HepG2 (cell line): ENCODE data around the gene ZNF526. TPM values are rescaled to one million over a fixed set of nuclear protein-coding genes. Genes with fewer than 3 reads are reported as not detected.
A peak's percentile ranks its signal among the peaks of the same experiment; 100 is the strongest.

Experiments used
- ATAC-seq: fragments of 200-7000 bp; cut with Tn5 transposase; 3 replicates; pipeline ENCODE4 v1.9.1; 2020; ENCODE audit warnings: mild to moderate bottlenecking, moderate library complexity
- BruUV-seq: library from RNA; stranded (reverse); fragments of 400-500 nt; replicated peaks from 2 replicates; lab custom pipeline; 2021; lab: Mats Ljungman, UMichigan
- CTCF ChIA-PET: fragments of 300-600 bp; formaldehyde crosslinking; extraction: SDS; loops from one replicate; lab custom pipeline; 2021; ENCODE audit warnings: low total read pairs, inconsistent platforms, low intra/inter-chr PET ratio; lab: Yijun Ruan, JAX
- POLR2A ChIA-PET: fragments of 350-600 bp; sonication (Branson Sonifier 250); formaldehyde crosslinking; loops from one replicate; lab custom pipeline; 2020; ENCODE audit warnings: antibody characterized with exemption, inconsistent platforms; lab: Yijun Ruan, JAX
- DNase-seq: peaks from one replicate; pipeline ENCODE4 v3.0.0-alpha.2; 2015; ENCODE audit warnings: low spot score
- FAIRE-seq: peaks from 3 replicates; lab custom pipeline; 2011; peaks lifted over from hg19 to GRCh38; lab: Jason Lieb, UNC
- H2AFZ ChIP-seq: one replicate; pipeline ENCODE4 v1.6.1; 2011; ENCODE audit warnings: low read length, inconsistent platforms
- H3K27ac ChIP-seq: fragments of 300-600 bp; 3 replicates; pipeline ENCODE4 v1.8.0; 2011; ENCODE audit warnings: mixed run types, mild to moderate bottlenecking, mixed read lengths, low read length, inconsistent platforms; ENCODE audit not compliant: insufficient read depth; ENCODE audit errors: extremely low read length
- H3K27me3 ChIP-seq, 2 experiments: fragments of 200-600 bp in 1 of 2; 2 replicates in 1 of 2; 3 replicates in 1 of 2; pipeline versions ENCODE4 v1.6.0 to v1.8.0; 2011; ENCODE audit warnings: low read length in 2 of 2, mild to moderate bottlenecking in 2 of 2, moderate library complexity in 2 of 2, inconsistent platforms in 1 of 2; ENCODE audit not compliant: insufficient read depth in 2 of 2, control insufficient read depth in 1 of 2
- H3K36me3 ChIP-seq, 2 experiments: fragments of 200-600 bp in 1 of 2; replicated peaks in 1 of 2; 2 replicates in 1 of 2; 3 replicates in 1 of 2; pipeline versions ENCODE4 v1.5.1 to v1.8.0; 2011; ENCODE audit warnings: low read length in 2 of 2, inconsistent platforms in 1 of 2; ENCODE audit not compliant: insufficient read depth in 2 of 2, control insufficient read depth in 1 of 2
- H3K4me1 ChIP-seq: 2 replicates; pipeline ENCODE4 v1.5.1; 2012; ENCODE audit warnings: low read length, inconsistent platforms; ENCODE audit not compliant: insufficient read depth
- H3K4me2 ChIP-seq: 2 replicates; pipeline ENCODE4 v1.6.0; 2011; ENCODE audit warnings: low read depth, low read length, inconsistent platforms
- H3K4me3 ChIP-seq, 3 experiments: fragments of 200-600 bp in 1 of 3; sonication (generic), shearing (Covaris generic) in 1 of 3; replicated peaks in 1 of 3; 2 replicates each; pipeline ENCODE4 v1.5.1; 2011 to 2016; ENCODE audit warnings: low read length in 3 of 3, inconsistent platforms in 2 of 3, low read depth in 2 of 3, mild to moderate bottlenecking in 2 of 3, control low read depth in 1 of 3, mixed read lengths in 1 of 3; ENCODE audit not compliant: insufficient read depth in 1 of 3
- H3K79me2 ChIP-seq: one replicate; pipeline ENCODE4 v1.6.1; 2011; ENCODE audit warnings: low read length, inconsistent platforms; ENCODE audit not compliant: insufficient read depth
- H3K9ac ChIP-seq: 2 replicates; pipeline ENCODE4 v1.6.0; 2011; ENCODE audit warnings: mild to moderate bottlenecking, low read depth, low read length, inconsistent platforms; ENCODE audit not compliant: insufficient read depth
- H3K9me3 ChIP-seq: 2 replicates; pipeline ENCODE4 v1.5.1; 2012; ENCODE audit warnings: mild to moderate bottlenecking, low read length
- H4K20me1 ChIP-seq: 2 replicates; pipeline ENCODE4 v1.6.0; 2011; ENCODE audit warnings: inconsistent platforms, mild to moderate bottlenecking, low read length, moderate library complexity; ENCODE audit not compliant: insufficient read depth
- HNRNPUL1 ChIP-seq: fragments of 200-400 bp; formaldehyde crosslinking; IDR thresholded peaks from 2 replicates; pipeline ENCODE4 v1.6.1; 2017; ENCODE audit warnings: low read depth, mild to moderate bottlenecking, low read length, moderate library complexity
- HOXD1 ChIP-seq: sonication (generic); formaldehyde crosslinking; IDR thresholded peaks from 2 replicates; pipeline ENCODE4 v1.5.0; 2020; ENCODE audit warnings: missing genetic modification reagents
- KAT2B ChIP-seq: fragments of 150-350 bp; IDR thresholded peaks from 2 replicates; pipeline ENCODE4 v1.6.1; 2014; ENCODE audit warnings: low read depth, low read length, borderline replicate concordance
- PAF1 ChIP-seq: IDR thresholded peaks from 2 replicates; pipeline ENCODE4 v1.6.1; 2016; ENCODE audit warnings: missing genetic modification reagents, missing compliant biosample characterization
- RBFOX2 ChIP-seq: fragments of 200-400 bp; formaldehyde crosslinking; IDR thresholded peaks from 2 replicates; pipeline ENCODE4 v1.6.1; 2017; ENCODE audit warnings: low read depth, mild to moderate bottlenecking, low read length
- RBM22 ChIP-seq: fragments of 200-400 bp; formaldehyde crosslinking; optimal IDR thresholded peaks from 2 replicates; pipeline ENCODE3; 2017; ENCODE audit warnings: mild to moderate bottlenecking, low read length, moderate library complexity
- SALL1 ChIP-seq: sonication (generic); formaldehyde crosslinking; IDR thresholded peaks from 2 replicates; pipeline ENCODE4 v1.8.0; 2022; ENCODE audit warnings: mild to moderate bottlenecking, missing genetic modification reagents
- TFDP2 ChIP-seq: sonication (generic); formaldehyde crosslinking; IDR thresholded peaks from 2 replicates; pipeline ENCODE4 v1.4.0; 2020; ENCODE audit warnings: missing genetic modification reagents
- ZNF10 ChIP-seq: sonication (generic); formaldehyde crosslinking; IDR thresholded peaks from 2 replicates; pipeline ENCODE4 v1.4.0; 2020; ENCODE audit warnings: mild to moderate bottlenecking, low read depth, missing genetic modification reagents, borderline replicate concordance
- ZNF225 ChIP-seq: sonication (generic); formaldehyde crosslinking; IDR thresholded peaks from 2 replicates; pipeline ENCODE4 v1.4.0; 2020; ENCODE audit warnings: mild to moderate bottlenecking, missing genetic modification reagents
- ZNF619 ChIP-seq: sonication (generic); formaldehyde crosslinking; IDR thresholded peaks from 2 replicates; pipeline ENCODE4 v1.4.0; 2020; ENCODE audit warnings: mild to moderate bottlenecking, missing genetic modification reagents
- whole genome bisulfite sequencing: methylation state at CpG from one replicate; pipeline ENCODE4 v1.1.6; 2017; ENCODE audit warnings: low lambda C conversion rate; 5-methylcytosine and 5-hydroxymethylcytosine counted together
- in situ Hi-C: cut with HindIII; loops from 2 replicates; pipeline ENCODE4 v1.10.0; 2017; ENCODE audit warnings: low pct_unique_long_range_greater_than_20kb; ENCODE audit not compliant: extremely low pct_ligation_motif_present
- intact Hi-C: fragments of 100-400 bp; cut with micrococcal nuclease; formaldehyde crosslinking; loops from one replicate; pipeline ENCODE4 v1.10.0; 2022; ENCODE audit not compliant: unreplicated experiment
- polyA plus RNA-seq, 8 experiments: library from polyadenylated mRNA; depleted of rRNA in 3 of 8; stranded (reverse) in 7 of 8; unstranded in 1 of 8; fragments of >200 nt; fragmentation: Illumina TruSeq in 4 of 8; extraction: Trizol in 4 of 8; gene quantifications; 2 replicates each; pipeline versions ENCODE4 v1.2.1 to v1.2.3, GENCODE V29; 2011 to 2016; ENCODE audit warnings: low read depth in 4 of 8, missing spikeins in 1 of 8, mixed read lengths in 1 of 8; ENCODE audit not compliant: insufficient read depth in 1 of 8
- total RNA-seq, 5 experiments: library from RNA; depleted of rRNA; stranded (reverse); fragments of >200 nt; fragmentation: Illumina TruSeq; extraction: Trizol; gene quantifications; 2 replicates each; pipeline ENCODE4 v1.2.3, GENCODE V29; 2016; ENCODE audit warnings: low read depth in 1 of 5
- TF ChIP-seq, protein P1 (sequence below): sonication (generic); formaldehyde crosslinking; IDR thresholded peaks from 2 replicates; pipeline ENCODE4 v1.5.0; 2020; ENCODE audit warnings: mild to moderate bottlenecking, missing genetic modification reagents
- TF ChIP-seq, protein P2 (sequence below): sonication (generic); formaldehyde crosslinking; IDR thresholded peaks from 2 replicates; pipeline ENCODE4 v1.8.0; 2023; ENCODE audit warnings: mild to moderate bottlenecking, missing genetic modification reagents
- TF ChIP-seq, protein P3 (sequence below): sonication (generic); formaldehyde crosslinking; IDR thresholded peaks from 2 replicates; pipeline ENCODE4 v1.9.0; 2021; ENCODE audit warnings: missing genetic modification reagents, borderline replicate concordance

ZNF526 gene
- total and polyA plus RNA-seq, 2 of the 13 experiments (the other 11 are each of a cell fraction or from before 2014, with no cell fraction given): 3.3 to 8.4 TPM

DNA sequence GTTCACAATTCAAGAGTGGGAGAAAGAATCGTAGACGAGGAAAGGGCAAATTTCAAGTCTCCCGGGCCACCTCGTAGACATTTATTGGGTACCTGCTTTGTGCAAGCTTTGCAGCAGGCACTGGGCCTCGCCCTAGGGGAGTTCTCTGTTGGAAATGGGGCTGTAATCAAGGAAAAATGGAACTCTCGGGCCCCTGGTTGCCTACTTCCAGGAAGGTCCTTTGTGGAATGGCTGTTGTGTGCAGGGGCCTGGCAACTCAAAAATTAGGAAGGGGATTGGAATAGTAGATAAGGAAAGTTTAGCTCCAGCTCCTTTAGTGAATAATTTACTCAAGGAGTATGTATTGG lies 612 bp downstream of the ZNF526 start (continued):
- TF ChIP-seq, protein P1, sequence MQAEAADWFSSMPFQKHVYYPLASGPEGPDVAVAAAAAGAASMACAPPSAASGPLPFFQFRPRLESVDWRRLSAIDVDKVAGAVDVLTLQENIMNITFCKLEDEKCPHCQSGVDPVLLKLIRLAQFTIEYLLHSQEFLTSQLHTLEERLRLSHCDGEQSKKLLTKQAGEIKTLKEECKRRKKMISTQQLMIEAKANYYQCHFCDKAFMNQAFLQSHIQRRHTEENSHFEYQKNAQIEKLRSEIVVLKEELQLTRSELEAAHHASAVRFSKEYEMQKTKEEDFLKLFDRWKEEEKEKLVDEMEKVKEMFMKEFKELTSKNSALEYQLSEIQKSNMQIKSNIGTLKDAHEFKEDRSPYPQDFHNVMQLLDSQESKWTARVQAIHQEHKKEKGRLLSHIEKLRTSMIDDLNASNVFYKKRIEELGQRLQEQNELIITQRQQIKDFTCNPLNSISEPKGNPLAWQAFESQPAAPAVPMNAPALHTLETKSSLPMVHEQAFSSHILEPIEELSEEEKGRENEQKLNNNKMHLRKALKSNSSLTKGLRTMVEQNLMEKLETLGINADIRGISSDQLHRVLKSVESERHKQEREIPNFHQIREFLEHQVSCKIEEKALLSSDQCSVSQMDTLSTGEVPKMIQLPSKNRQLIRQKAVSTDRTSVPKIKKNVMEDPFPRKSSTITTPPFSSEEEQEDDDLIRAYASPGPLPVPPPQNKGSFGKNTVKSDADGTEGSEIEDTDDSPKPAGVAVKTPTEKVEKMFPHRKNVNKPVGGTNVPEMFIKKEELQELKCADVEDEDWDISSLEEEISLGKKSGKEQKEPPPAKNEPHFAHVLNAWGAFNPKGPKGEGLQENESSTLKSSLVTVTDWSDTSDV (CRISPR knock-in tag): no peak
- TF ChIP-seq ZNF225 (CRISPR knock-in tag): no peak

DNA sequence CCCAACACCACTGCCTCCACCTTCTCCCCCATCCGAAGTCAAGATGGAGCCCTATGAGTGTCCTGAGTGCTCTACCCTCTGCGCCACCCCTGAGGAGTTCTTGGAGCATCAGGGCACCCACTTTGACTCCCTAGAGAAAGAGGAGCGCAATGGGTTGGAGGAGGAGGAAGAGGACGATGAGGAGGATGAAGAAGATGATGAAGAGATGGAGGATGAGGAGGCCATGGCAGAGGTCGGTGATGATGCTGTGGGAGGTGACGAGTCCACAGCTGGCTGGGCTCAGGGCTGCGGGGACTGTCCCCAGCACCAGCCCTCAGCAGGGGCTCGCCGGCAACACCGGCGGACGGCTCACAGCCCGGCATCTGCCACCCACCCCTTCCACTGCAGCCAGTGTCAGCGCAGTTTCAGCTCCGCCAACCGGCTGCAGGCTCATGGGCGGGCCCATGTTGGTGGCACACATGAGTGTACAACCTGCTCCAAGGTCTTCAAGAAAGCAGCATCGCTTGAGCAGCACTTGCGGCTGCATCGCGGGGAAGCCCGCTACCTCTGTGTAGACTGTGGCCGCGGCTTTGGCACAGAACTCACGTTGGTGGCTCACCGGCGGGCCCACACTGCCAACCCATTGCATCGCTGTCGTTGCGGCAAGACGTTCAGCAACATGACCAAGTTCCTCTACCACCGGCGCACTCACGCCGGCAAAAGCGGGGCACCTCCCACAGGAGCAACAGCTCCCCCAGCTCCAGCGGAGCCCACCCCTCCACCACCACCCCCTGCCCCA lies 5.0 kb downstream of the ZNF526 start:
- peaks cover 25 to 35% of the 10 kb centered on the region in 2 experiments for H3K36me3 ChIP-seq
- POLR2A ChIA-PET: interaction anchor here (0.8 to 2.3 kb wide), 2 partner anchors 9 to 18 kb away, joined by 3 to 9 read pairs; partner anchors contain the start of gene GSK3A
- TF ChIP-seq HNRNPUL1 (no peak), PAF1 (CRISPR knock-in tag) (no peak), TFDP2 (CRISPR knock-in tag) (no peak), RBM22 (peak; percentile 12), SALL1 (CRISPR knock-in tag) (no peak), HOXD1 (CRISPR knock-in tag) (no peak), RBFOX2 (peak; percentile 49; the same call in 1 of the 2 replicates), KAT2B (no peak), ZNF10 (CRISPR knock-in tag) (no peak), ZNF619 (CRISPR knock-in tag) (no peak)
- TF ChIP-seq, protein P2, sequence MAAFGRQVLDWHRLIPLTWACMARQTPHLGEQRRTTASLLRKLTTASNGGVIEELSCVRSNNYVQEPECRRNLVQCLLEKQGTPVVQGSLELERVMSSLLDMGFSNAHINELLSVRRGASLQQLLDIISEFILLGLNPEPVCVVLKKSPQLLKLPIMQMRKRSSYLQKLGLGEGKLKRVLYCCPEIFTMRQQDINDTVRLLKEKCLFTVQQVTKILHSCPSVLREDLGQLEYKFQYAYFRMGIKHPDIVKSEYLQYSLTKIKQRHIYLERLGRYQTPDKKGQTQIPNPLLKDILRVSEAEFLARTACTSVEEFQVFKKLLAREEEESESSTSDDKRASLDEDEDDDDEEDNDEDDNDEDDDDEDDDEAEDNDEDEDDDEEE (CRISPR knock-in tag): no peak
- TF ChIP-seq, protein P3, sequence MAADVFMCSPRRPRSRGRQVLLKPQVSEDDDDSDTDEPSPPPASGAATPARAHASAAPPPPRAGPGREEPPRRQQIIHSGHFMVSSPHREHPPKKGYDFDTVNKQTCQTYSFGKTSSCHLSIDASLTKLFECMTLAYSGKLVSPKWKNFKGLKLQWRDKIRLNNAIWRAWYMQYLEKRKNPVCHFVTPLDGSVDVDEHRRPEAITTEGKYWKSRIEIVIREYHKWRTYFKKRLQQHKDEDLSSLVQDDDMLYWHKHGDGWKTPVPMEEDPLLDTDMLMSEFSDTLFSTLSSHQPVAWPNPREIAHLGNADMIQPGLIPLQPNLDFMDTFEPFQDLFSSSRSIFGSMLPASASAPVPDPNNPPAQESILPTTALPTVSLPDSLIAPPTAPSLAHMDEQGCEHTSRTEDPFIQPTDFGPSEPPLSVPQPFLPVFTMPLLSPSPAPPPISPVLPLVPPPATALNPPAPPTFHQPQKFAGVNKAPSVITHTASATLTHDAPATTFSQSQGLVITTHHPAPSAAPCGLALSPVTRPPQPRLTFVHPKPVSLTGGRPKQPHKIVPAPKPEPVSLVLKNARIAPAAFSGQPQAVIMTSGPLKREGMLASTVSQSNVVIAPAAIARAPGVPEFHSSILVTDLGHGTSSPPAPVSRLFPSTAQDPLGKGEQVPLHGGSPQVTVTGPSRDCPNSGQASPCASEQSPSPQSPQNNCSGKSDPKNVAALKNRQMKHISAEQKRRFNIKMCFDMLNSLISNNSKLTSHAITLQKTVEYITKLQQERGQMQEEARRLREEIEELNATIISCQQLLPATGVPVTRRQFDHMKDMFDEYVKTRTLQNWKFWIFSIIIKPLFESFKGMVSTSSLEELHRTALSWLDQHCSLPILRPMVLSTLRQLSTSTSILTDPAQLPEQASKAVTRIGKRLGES: no peak

More for the DNA sequence above, 5.0 kb downstream of the ZNF526 start:
- no peak overlapping the region for H3K27ac ChIP-seq
- CTCF ChIA-PET: no interaction called here
- peaks cover 6% of the 10 kb centered on the region; the same call in 1 of the 2 replicates for H4K20me1 ChIP-seq
- no peak for FAIRE-seq
- no peaks in the 10 kb centered on the region for H3K9me3 ChIP-seq
- no peak for DNase-seq
- H3K4me1 ChIP-seq: peaks cover 46% of the 10 kb centered on the region
- no peak overlapping the region for H3K9ac ChIP-seq
- no peak overlapping the region for H3K4me2 ChIP-seq
- H3K4me3 ChIP-seq: no peak overlapping the region
- in situ Hi-C loops (no loop called here), intact Hi-C loops (no loop called here)
- no peaks in the 10 kb centered on the region; a peak in 1 of 5 replicates for H3K27me3 ChIP-seq
- H3K79me2 ChIP-seq: peaks cover 30% of the 10 kb centered on the region
- H2AFZ ChIP-seq: no peak overlapping the region
- ATAC-seq: no peak
- 96% methylated on average over 26 of the region's 37 CpGs for WGBS
- BruUV-seq: no TSS peak
